Measurements from ENCODE around the gene KLHL28.

DNA sequence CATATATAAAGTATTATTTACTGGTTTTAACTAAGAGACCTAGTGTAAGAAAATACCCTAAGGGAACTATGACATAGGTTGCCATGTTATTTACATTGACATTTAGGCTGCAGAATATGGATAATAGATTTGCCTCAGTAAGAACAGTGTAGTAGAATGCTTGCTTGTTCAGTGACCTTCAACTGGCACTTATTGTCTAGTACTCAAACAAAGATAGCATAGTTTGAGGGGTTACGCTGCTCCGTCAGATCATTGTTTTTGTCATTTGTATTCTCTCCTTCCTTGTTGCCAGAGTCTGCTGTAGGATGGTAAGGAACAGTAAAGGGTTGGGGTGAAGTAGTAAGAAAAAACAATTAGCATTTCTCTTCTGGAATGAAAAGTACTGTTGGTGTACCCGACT lies 33.4 kb upstream of the KLHL28 start:
- no peak for TF ChIP-seq RCOR1 (IDR thresholded peaks at IDR 0.05; ENCODE audit: low read depth, low read length)
- no peak for TF ChIP-seq POLR2A (IDR thresholded peaks at IDR 0.05; ENCODE audit: low read length)
- TF ChIP-seq, protein P1, sequence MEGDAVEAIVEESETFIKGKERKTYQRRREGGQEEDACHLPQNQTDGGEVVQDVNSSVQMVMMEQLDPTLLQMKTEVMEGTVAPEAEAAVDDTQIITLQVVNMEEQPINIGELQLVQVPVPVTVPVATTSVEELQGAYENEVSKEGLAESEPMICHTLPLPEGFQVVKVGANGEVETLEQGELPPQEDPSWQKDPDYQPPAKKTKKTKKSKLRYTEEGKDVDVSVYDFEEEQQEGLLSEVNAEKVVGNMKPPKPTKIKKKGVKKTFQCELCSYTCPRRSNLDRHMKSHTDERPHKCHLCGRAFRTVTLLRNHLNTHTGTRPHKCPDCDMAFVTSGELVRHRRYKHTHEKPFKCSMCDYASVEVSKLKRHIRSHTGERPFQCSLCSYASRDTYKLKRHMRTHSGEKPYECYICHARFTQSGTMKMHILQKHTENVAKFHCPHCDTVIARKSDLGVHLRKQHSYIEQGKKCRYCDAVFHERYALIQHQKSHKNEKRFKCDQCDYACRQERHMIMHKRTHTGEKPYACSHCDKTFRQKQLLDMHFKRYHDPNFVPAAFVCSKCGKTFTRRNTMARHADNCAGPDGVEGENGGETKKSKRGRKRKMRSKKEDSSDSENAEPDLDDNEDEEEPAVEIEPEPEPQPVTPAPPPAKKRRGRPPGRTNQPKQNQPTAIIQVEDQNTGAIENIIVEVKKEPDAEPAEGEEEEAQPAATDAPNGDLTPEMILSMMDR (IDR thresholded peaks at IDR 0.05): no peak
- TF ChIP-seq RFX5 (IDR thresholded peaks at IDR 0.05): no peak
- no peak for TF ChIP-seq POLR2AphosphoS2 (conservative IDR thresholded peaks at IDR 0.05; ENCODE audit: low read length)
- TF ChIP-seq NR3C1 (IDR thresholded peaks at IDR 0.05): no peak
- no peak for TF ChIP-seq NFE2L2 (conservative IDR thresholded peaks at IDR 0.05; ENCODE audit: low read length)
- no peak for TF ChIP-seq RAD21 (conservative IDR thresholded peaks at IDR 0.05 in 1 of 2, IDR thresholded peaks at IDR 0.05 in 1 of 2)
- TF ChIP-seq MAZ (IDR thresholded peaks at IDR 0.05; ENCODE audit: borderline replicate concordance, low read depth, low read length): no peak

All from A549 (cell line).